Mesenteric fat pad (tissue), 1 donor: ENCODE results near the gene SLC1A1. TPM values are rescaled to one million over a fixed set of nuclear protein-coding genes. Genes with fewer than 3 reads are reported as not detected.

Experiments
- DNase-seq: peaks from one replicate; pipeline ENCODE4 v3.0.0-alpha.2; 2020; ENCODE audit warnings: low spot score
- long read RNA-seq: library from polyadenylated mRNA; unstranded; transcript quantifications from one replicate; pipeline ENCODE4 v2.0.0, GENCODE V29; 2020
- total RNA-seq: library from RNA; stranded (reverse); fragmentation: NEBNext Ultra II Directional; extraction: Animal tissue kit (Norgen Biotek cat#: 25700); gene quantifications from one replicate; pipeline ENCODE4 v1.2.1, GENCODE V29; 2021
- donor health status: DM: yes; HTN: yes; CAD: no.

SLC1A1 gene
- 8.2 TPM for total RNA-seq
- long read RNA-seq, partial matches to known transcripts: 1 of 17 reads
- long read RNA-seq, other reads (novel, unspliced or antisense): 15 of 17 reads

DNA sequence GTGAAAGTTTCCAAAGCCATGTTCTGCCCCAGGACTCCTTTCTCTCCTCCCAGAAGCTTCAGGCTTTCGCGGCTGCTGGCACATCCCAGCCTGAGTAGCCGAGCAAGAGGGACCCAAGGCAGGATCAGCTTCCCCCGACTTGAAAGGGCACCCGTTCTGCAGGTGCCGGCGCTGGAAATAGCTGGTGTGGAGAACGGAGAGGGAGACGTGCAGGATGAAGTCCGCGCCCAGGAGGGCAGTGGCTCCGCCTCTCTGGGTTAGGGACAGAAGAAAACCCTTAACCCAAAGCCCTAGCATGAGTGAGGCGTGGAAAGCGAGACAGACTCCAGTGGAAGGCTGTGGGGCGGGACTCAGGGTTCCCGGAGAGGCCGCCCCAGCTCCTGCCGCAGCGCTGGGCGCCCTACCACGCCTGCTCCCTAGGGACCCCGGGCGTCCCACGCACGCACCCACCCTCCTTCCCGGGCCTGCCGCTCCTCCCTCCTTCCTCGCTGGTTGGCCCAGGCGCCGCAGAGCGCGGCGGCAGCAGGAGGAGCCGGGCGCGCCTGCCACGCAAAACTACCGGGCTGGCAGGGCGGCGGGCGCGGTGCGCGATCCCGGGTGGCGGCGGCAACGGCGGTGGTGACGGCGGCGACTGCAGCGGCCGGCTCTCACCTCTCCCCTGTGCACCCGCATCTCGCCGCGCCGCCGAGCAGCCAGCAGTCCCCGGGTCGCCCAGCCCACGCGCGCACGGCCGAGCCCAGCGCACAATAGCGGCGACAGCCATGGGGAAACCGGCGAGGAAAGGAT is at the start of gene SLC1A1:
Gene SLC1A1 (plus strand): TSS at position 550 of the 786 bp plus-strand sequence. CDS start 212 bp downstream, at position 762.
- no peak for DNase-seq

DNA sequence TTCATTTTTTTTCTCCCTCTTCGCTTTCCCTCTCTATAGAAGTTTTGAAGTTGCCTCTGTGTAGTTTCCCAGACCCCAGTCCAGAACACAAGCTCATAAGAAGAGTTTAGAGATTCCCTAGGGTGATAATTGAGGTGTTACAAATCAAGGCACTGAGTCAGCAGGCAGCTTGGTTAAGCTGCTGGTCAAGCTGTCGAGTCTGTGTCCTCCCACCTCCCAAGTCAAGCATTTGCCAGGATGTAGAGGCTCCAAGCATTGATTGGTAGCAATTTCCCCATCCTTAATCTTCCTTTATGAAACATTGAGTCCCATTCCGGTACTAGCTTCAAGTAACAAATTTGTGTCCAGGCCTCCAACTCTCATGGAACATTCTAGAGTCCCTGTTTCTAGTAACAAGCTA is 47.5 kb upstream of the SLC1A1 start:
- DNase-seq: no peak

DNA sequence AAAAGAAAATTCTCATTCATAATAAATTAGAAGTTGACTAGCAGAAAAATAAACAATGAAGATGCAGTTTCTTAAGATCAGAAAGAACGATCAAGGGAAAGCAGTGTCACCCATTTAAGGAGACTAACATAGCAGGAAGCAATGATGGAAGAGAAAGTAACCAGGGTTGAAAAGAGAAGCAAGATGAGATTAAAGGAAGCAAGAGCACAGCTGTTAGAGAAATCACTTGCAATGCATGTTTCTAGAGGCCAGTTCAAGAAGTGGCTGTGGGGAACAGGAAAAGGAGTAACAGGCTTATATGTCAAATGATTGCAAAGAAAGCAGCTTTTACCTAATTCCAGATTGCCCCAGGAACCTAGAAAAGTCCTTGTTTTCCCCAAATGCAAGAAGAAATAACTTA is 46.8 kb upstream of the SLC1A1 start:
- DNase-seq: no peak

DNA sequence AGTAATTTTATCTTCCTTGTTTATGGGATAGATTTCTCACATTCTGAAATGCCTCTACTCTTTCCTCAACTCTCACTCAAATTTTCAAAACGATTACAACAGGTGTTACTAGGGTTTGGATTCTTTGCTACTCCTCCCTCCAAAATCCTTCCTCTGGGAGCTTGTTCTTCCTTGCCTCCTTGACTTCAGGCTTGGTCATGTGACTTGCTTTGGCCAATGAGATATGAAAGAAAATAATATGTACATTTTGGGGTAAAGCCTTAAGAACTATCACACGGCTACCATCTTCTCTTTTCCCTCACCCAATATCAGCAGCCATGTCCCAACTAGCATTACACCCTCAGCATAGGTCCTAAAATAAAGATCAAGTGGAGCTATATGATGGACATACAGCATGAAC is 28.8 kb upstream of the SLC1A1 start:
- no peak for DNase-seq

DNA sequence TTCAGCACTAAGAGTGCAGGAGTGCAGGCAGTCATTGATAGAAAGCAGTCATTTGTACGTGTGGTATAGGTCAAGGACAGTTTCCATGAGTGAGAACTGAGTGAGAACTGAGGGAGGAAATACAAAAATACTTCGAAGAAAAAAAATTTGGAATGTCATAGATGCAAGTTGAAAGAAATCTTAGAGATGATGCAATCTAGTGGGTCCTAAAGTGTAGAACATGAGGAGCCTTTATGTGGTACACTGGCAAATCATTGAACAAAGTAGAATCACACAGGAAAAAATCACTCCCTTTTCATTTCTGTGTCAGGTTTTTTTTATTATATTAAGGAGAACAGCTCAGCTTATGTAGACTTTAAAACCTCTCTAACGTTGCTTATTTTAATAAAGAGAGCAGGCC is 26.4 kb upstream of the SLC1A1 start:
- DNase-seq: no peak

DNA sequence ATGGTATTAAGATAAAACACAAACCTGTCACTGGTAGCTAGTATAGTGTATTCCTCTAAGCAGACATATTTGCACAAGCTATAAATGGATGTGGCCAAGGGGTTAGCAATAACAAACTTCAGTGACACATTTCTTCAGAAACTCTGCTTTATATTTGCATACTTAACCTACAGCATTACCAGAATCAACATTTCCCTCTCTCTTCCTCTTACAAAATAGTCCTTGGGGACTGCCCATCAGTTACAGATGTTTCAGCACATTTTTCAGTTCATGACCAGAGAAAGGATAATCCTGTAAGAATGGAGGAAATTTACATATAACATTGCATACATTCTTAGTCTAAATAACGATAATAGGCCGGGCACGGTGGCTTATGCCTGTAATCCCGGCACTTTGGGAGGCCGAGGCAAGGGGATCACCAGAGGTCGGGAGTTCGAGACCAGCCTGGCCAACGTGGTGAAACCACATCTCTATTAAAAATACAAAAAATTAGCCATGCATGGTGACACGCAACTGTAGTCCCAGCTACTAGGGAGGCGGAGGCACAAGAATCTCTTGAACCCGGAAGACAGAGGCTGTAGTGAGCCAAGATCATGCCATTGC is 25.3 kb upstream of the SLC1A1 start:
- DNase-seq: no peak

DNA sequence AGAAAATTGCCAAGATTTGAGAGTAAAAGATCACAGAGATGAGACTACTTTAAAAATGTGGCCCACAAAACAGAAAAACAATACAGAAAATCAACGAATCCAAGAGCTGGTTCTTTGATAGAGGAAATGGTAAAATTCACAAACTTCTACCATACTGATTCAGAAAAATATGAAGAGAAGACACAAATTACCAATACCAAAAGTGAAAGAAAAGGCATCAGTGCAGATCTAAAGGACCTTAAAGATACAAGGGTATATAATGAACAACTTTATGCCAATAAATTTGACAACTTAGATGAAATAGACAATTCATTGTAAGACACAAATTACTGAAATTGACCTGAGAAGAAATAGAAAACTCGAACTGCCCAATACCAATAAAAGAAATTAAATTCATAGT is 24.4 kb upstream of the SLC1A1 start:
- no peak for DNase-seq

DNA sequence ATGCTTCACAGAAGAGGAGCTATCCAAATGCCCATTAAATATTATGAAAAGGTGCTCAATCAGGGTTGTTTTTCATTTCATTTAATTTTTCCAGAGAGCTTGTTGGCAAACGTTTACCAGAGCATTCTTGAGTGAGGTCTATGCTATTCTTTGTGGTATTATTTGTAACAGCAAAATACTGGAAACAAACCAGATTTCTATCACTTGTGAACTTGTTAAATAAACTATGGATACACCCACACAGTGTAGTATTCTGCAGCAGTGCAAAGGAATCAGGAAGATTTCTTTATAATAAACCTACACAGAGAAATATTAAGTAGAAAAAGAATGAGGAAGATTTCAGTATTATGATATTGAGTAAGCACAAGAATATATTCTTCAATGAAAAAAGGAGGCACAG is 15.0 kb upstream of the SLC1A1 start:
- no peak for DNase-seq

DNA sequence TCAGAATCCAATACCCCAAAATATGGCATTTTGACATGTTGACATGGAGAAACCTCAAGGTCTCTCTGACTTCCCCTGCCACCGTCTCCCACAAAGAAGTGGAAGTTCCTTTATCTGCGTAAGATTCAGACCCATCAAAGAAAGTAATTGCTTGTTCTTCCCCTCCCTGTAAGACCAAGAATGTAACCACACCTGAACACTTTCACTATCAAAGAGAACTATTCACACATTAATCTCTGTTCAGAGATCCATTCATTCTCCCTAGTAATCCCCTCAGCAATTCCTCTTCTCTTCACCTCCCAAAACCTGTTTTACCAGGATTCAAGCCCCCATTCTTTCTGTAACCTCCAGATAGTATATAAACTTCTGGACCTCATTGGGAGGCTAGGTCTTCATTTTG is 4.1 kb upstream of the SLC1A1 start:
- DNase-seq: no peak

DNA sequence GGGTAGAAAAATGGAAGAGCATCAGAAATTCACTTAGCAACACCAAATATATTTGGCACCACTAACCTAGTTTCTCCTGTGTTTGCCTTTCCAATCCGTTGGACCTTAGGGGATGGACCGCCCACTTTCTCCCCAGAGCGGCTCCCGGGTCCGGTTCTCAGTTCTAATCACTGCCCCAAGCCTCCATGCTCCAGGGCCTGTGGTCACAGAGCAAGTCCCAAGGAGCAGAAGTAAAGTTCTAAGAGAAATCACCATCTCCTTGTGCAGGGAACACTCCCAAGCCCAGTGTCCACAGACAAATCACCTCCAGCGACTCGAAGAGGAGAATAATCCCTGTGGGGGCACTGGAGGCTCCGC is 728 bp upstream of the SLC1A1 start:
- no peak for DNase-seq

DNA sequence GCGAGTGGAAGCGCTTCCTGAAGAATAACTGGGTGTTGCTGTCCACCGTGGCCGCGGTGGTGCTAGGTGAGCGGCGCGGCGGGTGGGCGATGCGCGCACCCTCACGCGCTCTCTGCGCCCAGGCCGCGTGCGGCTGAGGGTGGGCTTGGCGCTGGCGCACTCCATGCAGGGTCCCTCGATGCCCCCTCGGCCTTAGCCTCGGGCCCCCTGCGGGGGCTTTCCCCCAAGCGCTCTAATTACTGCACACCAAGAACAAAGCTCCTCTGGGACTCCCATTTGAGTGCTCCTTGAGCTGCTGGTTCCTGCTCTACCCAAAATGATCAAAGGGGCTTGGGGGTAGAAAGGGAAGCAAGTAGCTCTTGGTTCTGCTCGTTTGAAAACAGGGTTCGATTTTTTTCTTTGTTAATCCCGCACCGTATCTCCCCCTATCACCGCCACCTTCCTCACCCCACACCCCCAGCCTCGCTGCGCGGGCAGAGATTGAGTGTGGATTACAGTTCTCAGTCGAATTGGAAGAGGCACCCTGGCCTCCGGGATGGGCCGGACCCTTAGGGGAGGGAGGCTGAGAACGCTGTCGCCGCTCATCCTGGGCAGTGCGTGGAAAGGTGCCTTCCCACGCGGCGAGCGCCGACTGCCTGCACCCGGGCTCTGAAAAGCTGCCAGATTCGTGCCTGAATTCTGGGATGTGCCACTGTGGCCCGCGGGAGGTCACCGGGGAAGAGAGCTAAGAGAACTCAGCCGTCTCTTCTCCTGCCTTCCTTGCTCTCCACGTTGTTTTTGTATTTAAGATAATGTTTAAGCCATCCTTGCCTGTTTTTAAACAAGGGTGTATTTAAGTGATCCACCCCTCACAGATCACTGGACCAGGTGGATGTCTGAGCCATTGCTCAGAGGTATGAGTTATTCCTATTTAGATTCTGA is 697 bp downstream of the SLC1A1 start:
- DNase-seq: no peak

DNA sequence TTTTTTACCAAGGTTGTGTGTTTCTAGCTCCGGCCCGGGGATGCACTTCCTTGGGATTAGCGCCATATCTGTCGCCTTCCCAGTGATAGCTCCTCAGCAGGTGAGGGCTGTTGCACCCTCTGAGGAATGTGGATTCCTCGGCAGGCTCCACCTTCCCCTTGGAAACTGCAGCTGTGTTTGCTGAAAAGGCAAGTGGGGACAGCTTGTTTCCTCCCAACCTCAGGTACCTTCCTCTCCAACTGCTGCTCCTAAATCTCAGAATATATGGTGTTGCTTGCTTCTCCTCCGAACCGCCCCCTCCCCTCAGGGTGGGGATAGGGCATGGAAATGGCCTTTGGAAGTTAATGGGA is 1.3 kb downstream of the SLC1A1 start:
- DNase-seq: no peak

DNA sequence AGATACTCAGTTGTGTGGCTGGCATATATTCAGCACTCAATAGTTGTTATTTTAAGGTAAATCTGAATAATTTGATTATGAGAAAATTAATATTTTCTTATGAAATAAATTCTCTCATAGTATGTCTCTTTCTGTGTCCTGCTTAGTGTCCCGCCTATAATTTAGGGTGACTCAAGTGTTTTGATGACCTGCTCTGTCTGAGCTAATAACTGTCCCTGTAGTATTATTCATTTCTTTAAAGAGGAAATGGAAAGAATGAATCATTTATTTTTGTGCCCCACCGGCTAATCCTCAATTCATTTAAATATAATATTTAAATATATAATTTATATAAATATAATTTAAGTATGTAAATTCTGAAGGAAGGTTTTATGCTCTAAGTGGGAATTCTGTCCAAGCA is 4.1 kb downstream of the SLC1A1 start:
- no peak for DNase-seq

DNA sequence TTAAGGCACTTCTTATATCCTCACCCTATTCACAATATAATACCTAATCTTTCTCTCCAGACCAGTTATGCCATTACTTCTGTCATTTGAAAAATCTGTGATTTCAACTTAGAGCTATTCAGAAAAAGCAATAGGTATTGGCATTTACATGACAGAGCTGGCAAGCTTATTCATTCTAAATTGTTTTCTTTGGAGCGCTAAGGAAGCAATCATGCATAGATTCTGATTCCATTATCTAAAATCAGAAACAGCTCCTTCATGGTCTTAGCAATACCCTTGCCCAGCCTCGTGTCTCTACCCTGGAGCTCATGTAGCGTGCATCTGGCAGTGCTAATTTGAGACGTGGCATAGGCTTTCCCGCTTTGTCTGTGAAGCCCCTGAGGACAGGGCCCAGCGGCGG is 4.5 kb downstream of the SLC1A1 start:
- no peak for DNase-seq

DNA sequence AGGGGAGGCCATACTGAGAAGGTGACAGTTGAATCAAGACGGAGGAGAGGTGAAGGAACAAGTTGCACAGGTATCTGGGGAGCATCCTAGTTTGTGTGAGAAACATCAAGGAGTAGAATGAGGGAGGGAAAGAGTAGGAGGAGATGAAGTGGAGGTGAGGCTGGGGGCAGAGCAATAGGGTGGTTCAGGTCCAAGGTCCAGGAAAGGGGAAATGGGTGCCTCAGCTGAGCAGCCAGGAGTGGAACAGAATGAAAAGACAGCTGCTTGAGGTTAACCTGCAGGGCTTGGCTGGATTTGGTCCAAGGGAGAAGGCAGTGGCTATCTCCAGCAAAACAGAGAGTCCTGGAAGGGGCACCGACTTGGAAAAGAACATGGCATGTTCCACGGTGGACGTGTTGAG is 5.3 kb downstream of the SLC1A1 start:
- DNase-seq: no peak

DNA sequence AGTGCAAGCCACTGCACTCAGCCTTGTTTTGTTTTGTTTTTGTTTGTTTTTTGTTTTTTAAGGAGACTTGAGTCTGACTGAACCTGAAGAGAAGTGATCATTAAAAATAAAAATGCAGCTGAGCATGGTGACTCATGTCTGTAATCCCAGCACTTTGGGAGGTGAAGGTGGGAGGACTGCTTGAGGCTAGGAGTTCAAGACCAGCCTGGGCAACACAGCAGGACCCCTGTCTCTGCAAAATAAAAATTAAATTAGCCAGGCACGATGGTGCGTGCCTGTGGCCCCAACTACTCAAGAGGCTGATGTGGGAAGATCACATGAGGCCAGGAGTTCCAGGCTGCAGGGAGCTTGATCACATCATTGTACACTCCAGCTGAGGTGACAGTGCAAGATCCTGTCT is 6.2 kb downstream of the SLC1A1 start:
- no peak for DNase-seq

DNA sequence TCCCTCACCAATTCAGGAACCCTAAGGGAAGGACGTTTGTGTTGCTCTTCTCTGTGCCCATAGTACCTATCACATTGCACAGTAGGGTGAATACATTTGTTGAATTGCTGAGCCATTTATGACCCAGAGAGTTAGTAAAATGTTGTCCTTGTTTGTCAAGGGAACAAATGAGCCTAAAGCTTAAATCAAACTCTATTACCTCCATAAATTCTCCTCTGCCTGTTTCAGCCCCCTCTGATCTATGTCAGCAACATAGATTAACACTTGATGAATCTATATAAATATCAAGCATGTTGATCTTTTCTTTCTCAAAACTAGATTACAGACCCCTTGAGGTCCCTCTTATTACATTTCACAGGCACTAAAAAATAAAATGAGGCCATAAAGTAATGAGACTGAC is 7.1 kb downstream of the SLC1A1 start:
- DNase-seq: no peak

DNA sequence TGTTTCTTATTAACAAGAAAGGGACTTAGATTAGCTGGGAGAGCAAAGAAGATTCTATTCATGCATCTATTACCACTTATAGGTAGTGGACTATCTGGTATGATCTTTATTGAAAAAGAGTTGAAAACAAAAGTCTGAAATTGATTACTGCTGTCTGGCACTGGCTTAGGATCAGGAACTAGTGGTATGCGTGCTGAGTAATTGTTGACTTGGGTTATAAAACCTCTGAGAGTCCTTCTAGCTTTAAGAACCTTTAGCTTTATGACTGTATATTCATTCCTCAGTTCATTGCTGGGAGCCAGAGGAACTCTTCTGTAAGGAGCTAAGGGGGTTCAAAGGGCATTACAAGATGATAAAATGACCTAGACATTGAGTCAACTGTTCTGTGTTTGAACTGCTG is 7.6 kb downstream of the SLC1A1 start:
- no peak for DNase-seq

DNA sequence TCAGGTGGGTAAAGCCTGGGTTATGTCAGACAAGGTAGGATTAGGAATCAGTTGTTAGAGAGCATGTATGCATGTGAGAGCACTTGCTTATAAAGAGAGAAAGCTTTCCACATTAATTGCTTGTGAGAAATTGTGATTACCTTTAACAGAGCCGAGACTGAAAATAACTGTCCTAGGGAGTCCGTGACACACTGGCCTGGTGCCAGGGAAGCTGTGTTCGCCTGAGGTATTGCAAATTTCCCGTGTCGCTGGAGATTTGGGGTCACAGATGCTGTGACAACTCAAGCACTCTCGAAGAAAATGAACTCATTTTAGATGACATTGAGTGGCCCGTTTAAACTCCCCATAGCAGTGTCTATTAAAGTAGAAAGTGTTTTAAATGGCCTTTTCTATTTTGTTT is 9.6 kb downstream of the SLC1A1 start:
- DNase-seq: no peak

DNA sequence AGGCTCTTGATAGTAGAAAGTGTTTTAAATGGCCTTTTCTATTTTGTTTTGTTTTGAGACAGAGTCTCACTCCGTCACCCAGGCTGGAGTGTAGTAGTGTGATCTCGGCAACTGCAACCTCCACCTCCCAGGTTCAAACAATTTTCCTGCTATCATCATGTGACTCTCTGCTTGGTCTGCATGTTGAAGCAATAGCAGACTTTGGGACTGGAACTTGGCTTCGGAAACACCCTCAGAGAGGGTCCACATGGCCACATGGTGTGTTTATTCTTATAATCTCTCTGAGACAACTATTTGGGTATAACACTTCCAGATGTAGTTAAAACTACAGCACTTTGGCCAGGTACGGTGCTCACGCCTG is 10.9 kb downstream of the SLC1A1 start:
- no peak for DNase-seq

DNA sequence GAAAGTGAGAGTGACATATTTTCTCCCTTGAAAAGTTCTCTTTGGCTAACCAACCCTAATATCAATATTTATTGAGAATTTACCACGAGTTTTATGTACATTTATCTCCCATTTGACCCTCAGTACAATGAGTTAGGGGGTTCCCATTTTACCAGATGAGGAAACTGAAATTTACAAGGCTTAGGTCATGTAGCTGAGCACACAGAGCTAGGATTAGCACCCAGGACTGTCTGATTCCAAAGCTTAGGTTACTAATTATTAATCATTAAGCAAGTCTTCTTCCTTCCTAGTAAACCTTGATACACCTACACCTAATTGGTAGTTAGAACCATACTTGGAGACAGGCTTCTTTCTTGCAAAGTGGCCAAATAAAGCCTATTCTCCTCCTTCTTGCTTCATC is 12.2 kb downstream of the SLC1A1 start:
- no peak for DNase-seq

DNA sequence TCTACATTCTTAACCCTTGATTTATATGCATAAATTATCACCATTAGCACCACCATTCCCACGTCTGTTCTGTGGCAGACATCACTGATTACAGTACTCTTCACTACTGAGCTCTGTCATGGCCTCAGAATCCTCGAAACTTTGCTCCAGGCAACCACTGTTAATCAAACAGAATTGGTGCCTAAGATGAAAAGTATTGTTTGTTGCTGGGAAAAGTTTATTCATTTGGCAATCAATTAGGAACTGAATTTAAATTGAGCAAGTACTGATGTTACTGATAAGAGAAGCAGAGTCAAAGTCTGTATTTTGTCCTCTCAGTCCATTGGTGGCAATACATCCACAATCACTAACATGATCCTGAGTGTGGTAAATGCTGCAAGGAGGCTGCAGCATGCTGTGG is 12.8 kb downstream of the SLC1A1 start:
- no peak for DNase-seq
